A673 (cell line): ENCODE results near the gene STAU1. TPM values are rescaled to one million over a fixed set of nuclear protein-coding genes. Genes with fewer than 3 reads are reported as not detected.

Experiments used
- BruUV-seq: library from RNA; stranded (reverse); fragments of 400-500 nt; replicated peaks from 2 replicates; lab custom pipeline; 2021; lab: Mats Ljungman, UMichigan
- CTCF ChIA-PET: fragments of 300-600 bp; sonication (Branson Sonifier 250); formaldehyde crosslinking; loops from one replicate; lab custom pipeline; 2022; ENCODE audit warnings: antibody characterized with exemption; lab: Charles Lee
- POLR2A ChIA-PET: fragments of 300-600 bp; sonication (Branson Sonifier 250); formaldehyde crosslinking; loops from one replicate; lab custom pipeline; 2022; ENCODE audit warnings: antibody characterized with exemption; ENCODE audit not compliant: low non-redundant PET; lab: Charles Lee
- DNase-seq: peaks from one replicate; pipeline ENCODE4 v3.0.0-alpha.2; 2015; ENCODE audit warnings: low spot score
- H3K27ac ChIP-seq: fragments of 200-600 bp; sonication (generic); 2 replicates; pipeline ENCODE4 v1.5.1; 2016; ENCODE audit warnings: mixed run types, low read depth, mild to moderate bottlenecking, mixed read lengths, antibody characterized with exemption, low read length; ENCODE audit not compliant: poor library complexity, severe bottlenecking
- H3K27me3 ChIP-seq: fragments of 200-600 bp; sonication (generic); replicated peaks from 2 replicates; pipeline ENCODE4 v1.6.1; 2017; ENCODE audit warnings: mixed run types, low read depth, mild to moderate bottlenecking, mixed read lengths, antibody characterized with exemption, low read length; ENCODE audit not compliant: insufficient read depth, poor library complexity
- H3K36me3 ChIP-seq: fragments of 200-600 bp; sonication (generic); 2 replicates; pipeline ENCODE4 v1.6.1; 2016; ENCODE audit warnings: mixed run types, mild to moderate bottlenecking, mixed read lengths, antibody characterized with exemption, low read length; ENCODE audit not compliant: insufficient read depth, poor library complexity, severe bottlenecking
- H3K4me1 ChIP-seq: fragments of 200-600 bp; sonication (generic); 2 replicates; pipeline ENCODE4 v1.6.1; 2017; ENCODE audit warnings: mixed run types, mild to moderate bottlenecking, mixed read lengths, antibody characterized with exemption, low read length; ENCODE audit not compliant: insufficient read depth, poor library complexity, severe bottlenecking
- H3K4me3 ChIP-seq: fragments of 200-600 bp; sonication (generic); 2 replicates; pipeline ENCODE4 v1.5.1; 2016; ENCODE audit warnings: low read depth, mixed run types, mild to moderate bottlenecking, mixed read lengths, low read length; ENCODE audit not compliant: poor library complexity, severe bottlenecking
- H3K9me3 ChIP-seq: fragments of 200-600 bp; sonication (generic); 2 replicates; pipeline ENCODE4 v1.6.1; 2016; ENCODE audit warnings: mixed run types, low read depth, mild to moderate bottlenecking, mixed read lengths, antibody characterized with exemption, low read length; ENCODE audit not compliant: poor library complexity, severe bottlenecking
- EZH2 ChIP-seq: fragments of 200-600 bp; sonication (generic); IDR thresholded peaks from 2 replicates; pipeline ENCODE4 v1.6.1; 2017; ENCODE audit warnings: borderline replicate concordance, low read depth, mild to moderate bottlenecking, mixed read lengths, antibody characterized with exemption, low read length; ENCODE audit not compliant: poor library complexity, severe bottlenecking
- intact Hi-C: fragments of 100-400 bp; cut with micrococcal nuclease; formaldehyde crosslinking; loops from one replicate; pipeline ENCODE4 v1.10.0; 2022; ENCODE audit not compliant: unreplicated experiment
- total RNA-seq: library from RNA; stranded (reverse); gene quantifications from 2 replicates; pipeline ENCODE4 v1.2.3, GENCODE V29; 2021
- TF ChIP-seq, protein P1 (sequence below): fragments of 300-800, 200-600 bp; sonication (generic); conservative IDR thresholded peaks from 2 replicates; pipeline ENCODE4 v1.5.1; 2017; ENCODE audit warnings: low read depth, mild to moderate bottlenecking, antibody characterized with exemption, low read length, moderate library complexity, mixed read lengths

The STAU1 gene
- total RNA-seq, 1 experiment from 2014 or later = 104 TPM

DNA sequence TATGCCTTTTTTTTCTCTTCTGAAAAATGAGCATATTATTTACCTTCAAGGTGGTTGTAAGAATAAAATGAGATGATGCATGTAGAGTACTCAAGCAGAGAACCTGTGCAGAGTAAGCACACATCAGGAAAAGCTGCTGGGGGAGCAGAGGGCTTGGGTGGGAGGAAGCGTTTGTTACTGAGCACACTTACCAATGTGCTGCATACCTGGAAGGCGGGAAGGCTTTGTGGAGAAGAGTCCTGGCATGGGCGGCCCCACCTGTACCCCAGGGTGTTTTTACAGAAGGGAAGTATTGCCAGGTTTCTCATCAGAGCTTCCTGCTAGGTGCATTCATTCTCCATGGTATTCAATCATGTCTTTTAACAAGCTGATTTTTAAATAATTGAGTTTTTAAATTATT is 89.1 kb downstream of the STAU1 start:
- H3K27me3 ChIP-seq = no peaks in the 10 kb centered on the region
- TF ChIP-seq, protein P1, sequence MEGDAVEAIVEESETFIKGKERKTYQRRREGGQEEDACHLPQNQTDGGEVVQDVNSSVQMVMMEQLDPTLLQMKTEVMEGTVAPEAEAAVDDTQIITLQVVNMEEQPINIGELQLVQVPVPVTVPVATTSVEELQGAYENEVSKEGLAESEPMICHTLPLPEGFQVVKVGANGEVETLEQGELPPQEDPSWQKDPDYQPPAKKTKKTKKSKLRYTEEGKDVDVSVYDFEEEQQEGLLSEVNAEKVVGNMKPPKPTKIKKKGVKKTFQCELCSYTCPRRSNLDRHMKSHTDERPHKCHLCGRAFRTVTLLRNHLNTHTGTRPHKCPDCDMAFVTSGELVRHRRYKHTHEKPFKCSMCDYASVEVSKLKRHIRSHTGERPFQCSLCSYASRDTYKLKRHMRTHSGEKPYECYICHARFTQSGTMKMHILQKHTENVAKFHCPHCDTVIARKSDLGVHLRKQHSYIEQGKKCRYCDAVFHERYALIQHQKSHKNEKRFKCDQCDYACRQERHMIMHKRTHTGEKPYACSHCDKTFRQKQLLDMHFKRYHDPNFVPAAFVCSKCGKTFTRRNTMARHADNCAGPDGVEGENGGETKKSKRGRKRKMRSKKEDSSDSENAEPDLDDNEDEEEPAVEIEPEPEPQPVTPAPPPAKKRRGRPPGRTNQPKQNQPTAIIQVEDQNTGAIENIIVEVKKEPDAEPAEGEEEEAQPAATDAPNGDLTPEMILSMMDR = no peak
- TF ChIP-seq EZH2 = no peak
- POLR2A ChIA-PET = no interaction called here
- no peak overlapping the region for H3K27ac ChIP-seq
- no peaks in the 10 kb centered on the region for H3K4me1 ChIP-seq
- intact Hi-C loops = no loop called here
- peaks cover 94% of the 10 kb centered on the region for H3K36me3 ChIP-seq
- DNase-seq = no peak
- no peaks in the 10 kb centered on the region for H3K9me3 ChIP-seq
- no TSS peak for BruUV-seq
- CTCF ChIA-PET = interaction anchor here (0.6 kb wide), 1 partner anchor 154 kb away, joined by 3 read pairs; no protein-coding TSS in a partner anchor
- no peak overlapping the region for H3K4me3 ChIP-seq

- DNase-seq = no peak
- Histone ChIP-seq H3K27ac (no peak overlapping the region), H3K9me3 (no peaks in the 10 kb centered on the region), H3K27me3 (no peaks in the 10 kb centered on the region), H3K36me3 (peaks cover 94% of the 10 kb centered on the region), H3K4me3 (no peak overlapping the region), H3K4me1 (no peaks in the 10 kb centered on the region)
- TF ChIP-seq, protein P1 = no peak
- no peak for TF ChIP-seq EZH2
- CTCF ChIA-PET = no interaction called here
- BruUV-seq = no TSS peak
- POLR2A ChIA-PET = no interaction called here
- intact Hi-C loops = no loop called here
These were observed 90.0 kb downstream of the STAU1 start for GRCh38 chr20:49098136-49098535.

DNA sequence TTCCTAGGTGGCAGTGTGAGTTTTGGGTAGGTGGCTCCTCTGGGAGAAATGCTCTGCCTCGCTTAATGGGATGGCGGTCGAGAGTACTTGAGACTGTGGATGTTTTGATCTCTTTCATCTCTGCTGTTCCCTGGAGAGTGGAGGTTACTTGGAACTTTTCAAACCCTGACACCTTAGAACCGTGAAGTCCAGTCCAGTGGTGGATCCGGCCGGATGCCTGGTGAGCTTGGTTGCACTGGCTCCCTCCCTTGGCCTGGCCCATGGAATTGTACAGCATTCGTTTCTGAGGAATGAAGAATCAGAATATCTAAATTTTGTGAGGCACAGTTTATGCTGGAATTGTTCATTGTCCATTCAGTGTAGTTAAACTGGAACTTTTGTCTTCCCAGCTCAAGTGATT is 91.0 kb downstream of the STAU1 start:
- H3K27me3 ChIP-seq = no peaks in the 10 kb centered on the region
- TF ChIP-seq, protein P1 = no peak
- TF ChIP-seq EZH2 = no peak
- no peaks in the 10 kb centered on the region for H3K9me3 ChIP-seq
- ChIA-PET POLR2A (no interaction called here), CTCF (no interaction called here)
- BruUV-seq = no TSS peak
- intact Hi-C loops = no loop called here
- no peak overlapping the region for H3K27ac ChIP-seq
- H3K36me3 ChIP-seq = peaks cover 94% of the 10 kb centered on the region
- H3K4me1 ChIP-seq = no peaks in the 10 kb centered on the region
- no peak for DNase-seq
- no peak overlapping the region for H3K4me3 ChIP-seq
